OCI-LY7 (cell line): Measurements from ENCODE around the gene EPB41.

Source experiments
- CTCF ChIP-seq: fragments of 200-600 bp; sonication (generic); conservative IDR thresholded peaks from 2 replicates; pipeline ENCODE4 v1.5.1; 2014; ENCODE audit warnings: mild to moderate bottlenecking, antibody characterized with exemption, low read length, moderate library complexity, mixed read lengths
- EZH2phosphoT487 ChIP-seq: fragments of 200-600 bp; sonication (generic); IDR thresholded peaks from 2 replicates; pipeline ENCODE4 v1.6.1; 2018; ENCODE audit warnings: low read depth, borderline replicate concordance, mild to moderate bottlenecking, mixed run types, antibody characterized with exemption, low read length, moderate library complexity, mixed read lengths

- TF ChIP-seq CTCF (no peak), EZH2phosphoT487 (no peak)
Measured at GRCh38 chr1:29052941-29053340, 138.6 kb downstream of the EPB41 start.
